HT1080 (cell line): ENCODE data around the gene PRPF40B. TPM values are rescaled to one million over a fixed set of nuclear protein-coding genes. Genes with fewer than 3 reads are reported as not detected.

ENCODE experiments used
- DNase-seq: peaks from one replicate; pipeline ENCODE4 v3.0.0-alpha.2; 2015; ENCODE audit warnings: low read depth
- small RNA-seq: library from RNA; depleted of rRNA; stranded (forward); fragments of <200 nt; gene quantifications from one replicate; pipeline ENCODE3, GENCODE V24; 2014
- total RNA-seq: library from RNA; depleted of rRNA; stranded (reverse); fragments of >200 nt; shearing (Covaris generic); gene quantifications from 2 replicates; pipeline ENCODE4 v1.2.3, GENCODE V29; 2014; rRNA removed

PRPF40B gene
- total RNA-seq, 1 experiment from 2014 or later = 10.1 TPM

- no peak for DNase-seq
Observed at GRCh38 chr12:49683599-49684309, 60.4 kb downstream of the PRPF40B start.

GRCh38 chr12:49684310-49684854, 61.0 kb downstream of the PRPF40B start:
- DNase-seq = no peak

GRCh38 chr12:49687941-49688340, 64.6 kb downstream of the PRPF40B start:
- DNase-seq = no peak

GRCh38 chr12:49689237-49689636, 65.9 kb downstream of the PRPF40B start:
- DNase-seq = no peak

GRCh38 chr12:49689785-49690184, 66.4 kb downstream of the PRPF40B start:
- DNase-seq = no peak

- no peak for DNase-seq
Observed at GRCh38 chr12:49692851-49693250, 69.5 kb downstream of the PRPF40B start.

GRCh38 chr12:49693931-49694444, 70.6 kb downstream of the PRPF40B start:
- peak; percentile 48 for DNase-seq

Small RNA genes within 50 kb of the gene (small RNA-seq; reads per million reads assigned to genes)
- not detected for gene HIGD1AP9
- gene POLR2KP1 = not detected
- gene RNU6-834P = not detected

Other genes starting within 250 kb of the PRPF40B start
- gene KCNH3, start 84.5 kb upstream of the PRPF40B start, total RNA-seq = 4.7 and 5.2 TPM in 2 replicates
- gene MCRS1, start 55.4 kb upstream of the PRPF40B start, total RNA-seq = 99.1 and 106 TPM in 2 replicates
- gene FAM186B, start 17.9 kb upstream of the PRPF40B start, total RNA-seq = 0.17 and 0.64 TPM in 2 replicates
- gene FMNL3, start 83.8 kb downstream of the PRPF40B start, total RNA-seq = 42.3 and 44.5 TPM in 2 replicates
- gene TMBIM6, start 118.0 kb downstream of the PRPF40B start, total RNA-seq = 419 and 532 TPM in 2 replicates
- gene NCKAP5L, start 204.9 kb downstream of the PRPF40B start, total RNA-seq = 19.6 and 22.2 TPM in 2 replicates
- gene BCDIN3D, start 219.5 kb downstream of the PRPF40B start, total RNA-seq = 2.4 and 3.3 TPM in 2 replicates